KOPT-K1 (cell line): ENCODE measurements around the gene SMARCB1.

ENCODE experiments used
- H3K27ac ChIP-seq: fragments of 200-600 bp; sonication (generic); 2 replicates; pipeline ENCODE4 v1.5.1; 2016; ENCODE audit warnings: antibody characterized with exemption, mild to moderate bottlenecking, low read depth, low read length; ENCODE audit not compliant: poor library complexity, severe bottlenecking
- H3K36me3 ChIP-seq: fragments of 200-600 bp; sonication (generic); 2 replicates; pipeline ENCODE4 v1.5.1; 2017; ENCODE audit warnings: antibody characterized with exemption, mild to moderate bottlenecking, low read length, moderate library complexity; ENCODE audit not compliant: insufficient read depth
- H3K9me3 ChIP-seq: fragments of 200-600 bp; sonication (generic); 2 replicates; pipeline ENCODE4 v1.5.1; 2017; ENCODE audit warnings: antibody characterized with exemption, low read length, mild to moderate bottlenecking; ENCODE audit not compliant: insufficient read depth, poor library complexity, severe bottlenecking

The SMARCB1 gene

GRCh38 chr22:23782703-23783102 is 4.1 kb upstream of the SMARCB1 start:
- Histone ChIP-seq H3K27ac (peak overlapping the region; percentile 68), H3K9me3 (no peaks in the 10 kb centered on the region), H3K36me3 (no peaks in the 10 kb centered on the region)

- Histone ChIP-seq H3K9me3 (no peaks in the 10 kb centered on the region), H3K36me3 (peaks cover 3% of the 10 kb centered on the region; the same call in 1 of the 2 replicates), H3K27ac (peak overlapping the region; percentile 68)
These were observed 3.3 kb upstream of the SMARCB1 start for GRCh38 chr22:23783265-23784150.

- Histone ChIP-seq H3K27ac (peak overlapping the region; percentile 68), H3K36me3 (peaks cover 10% of the 10 kb centered on the region), H3K9me3 (no peaks in the 10 kb centered on the region)
These were observed 2.5 kb upstream of the SMARCB1 start for GRCh38 chr22:23784215-23784732.

GRCh38 chr22:23786261-23786710 is 480 bp upstream of the SMARCB1 start:
- Histone ChIP-seq H3K9me3 (no peaks in the 10 kb centered on the region), H3K27ac (peak overlapping the region; percentile 93), H3K36me3 (peaks cover 25% of the 10 kb centered on the region)

GRCh38 chr22:23787600-23787896 is 782 bp downstream of the SMARCB1 start:
- H3K27ac ChIP-seq, result peak overlapping the region; percentile 93
- no peaks in the 10 kb centered on the region for H3K9me3 ChIP-seq
- peaks cover 38% of the 10 kb centered on the region for H3K36me3 ChIP-seq

- Histone ChIP-seq H3K36me3 (peaks cover 41% of the 10 kb centered on the region), H3K9me3 (no peaks in the 10 kb centered on the region), H3K27ac (peak overlapping the region; percentile 93)
These were observed 1.1 kb downstream of the SMARCB1 start for GRCh38 chr22:23787910-23788309.

GRCh38 chr22:23789121-23789520 is 2.4 kb downstream of the SMARCB1 start:
- peaks cover 54% of the 10 kb centered on the region for H3K36me3 ChIP-seq
- no peak overlapping the region for H3K27ac ChIP-seq

GRCh38 chr22:23789638-23790037 is 2.9 kb downstream of the SMARCB1 start:
- Histone ChIP-seq H3K9me3 (no peaks in the 10 kb centered on the region), H3K27ac (no peak overlapping the region), H3K36me3 (peaks cover 59% of the 10 kb centered on the region)

More at GRCh38 chr22:23789121-23789520, 2.4 kb downstream of the SMARCB1 start:
- no peaks in the 10 kb centered on the region for H3K9me3 ChIP-seq

GRCh38 chr22:23790819-23791737 is 4.3 kb downstream of the SMARCB1 start:
- Histone ChIP-seq H3K36me3 (peaks cover 73% of the 10 kb centered on the region), H3K27ac (no peak overlapping the region), H3K9me3 (no peaks in the 10 kb centered on the region)

- Histone ChIP-seq H3K36me3 (peaks cover 81% of the 10 kb centered on the region), H3K9me3 (no peaks in the 10 kb centered on the region), H3K27ac (peak overlapping the region; percentile 24)
These were observed 5.2 kb downstream of the SMARCB1 start for GRCh38 chr22:23791738-23792645.

- Histone ChIP-seq H3K27ac (no peak overlapping the region), H3K36me3 (peaks cover 90% of the 10 kb centered on the region)
These were observed 6.6 kb downstream of the SMARCB1 start for GRCh38 chr22:23793326-23793725.

GRCh38 chr22:23796461-23796860 is 9.7 kb downstream of the SMARCB1 start:
- Histone ChIP-seq H3K27ac (no peak overlapping the region), H3K36me3 (peaks cover 95% of the 10 kb centered on the region), H3K9me3 (no peaks in the 10 kb centered on the region)

More at GRCh38 chr22:23793326-23793725, 6.6 kb downstream of the SMARCB1 start:
- no peaks in the 10 kb centered on the region for H3K9me3 ChIP-seq

- H3K27ac ChIP-seq, result no peak overlapping the region
- H3K36me3 ChIP-seq, result peaks cover 95% of the 10 kb centered on the region
- no peaks in the 10 kb centered on the region for H3K9me3 ChIP-seq
These were observed 13.8 kb downstream of the SMARCB1 start for GRCh38 chr22:23800297-23801237.
